Middle frontal gyrus (tissue), 1 donor: ENCODE data around the gene MYO10.

ENCODE experiments used
- DNase-seq: peaks from one replicate; pipeline ENCODE4 v3.0.0-alpha.2; 2015; ENCODE audit warnings: low spot score; ENCODE audit errors: extremely low spot score

Gene MYO10

GRCh38 chr5:16713386-16713928 lies 222.6 kb downstream of the MYO10 start:
- no peak for DNase-seq

- no peak for DNase-seq
These were observed 223.5 kb downstream of the MYO10 start for GRCh38 chr5:16712620-16713019.

- no peak for DNase-seq
These were observed 223.9 kb downstream of the MYO10 start for GRCh38 chr5:16712178-16712577.

GRCh38 chr5:16709691-16710433 lies 226.2 kb downstream of the MYO10 start:
- DNase-seq = no peak

GRCh38 chr5:16707869-16708192 lies 228.3 kb downstream of the MYO10 start:
- no peak for DNase-seq

GRCh38 chr5:16707168-16707868 lies 228.8 kb downstream of the MYO10 start:
- no peak for DNase-seq

- no peak for DNase-seq
These were observed 231.1 kb downstream of the MYO10 start for GRCh38 chr5:16704945-16705344.

- DNase-seq = no peak
These were observed 233.1 kb downstream of the MYO10 start for GRCh38 chr5:16702964-16703363.

GRCh38 chr5:16701134-16702099 lies 234.7 kb downstream of the MYO10 start:
- DNase-seq = no peak

GRCh38 chr5:16700081-16700480 lies 236.0 kb downstream of the MYO10 start:
- DNase-seq = no peak

- DNase-seq = no peak
These were observed 240.3 kb downstream of the MYO10 start for GRCh38 chr5:16695779-16696178.

GRCh38 chr5:16693879-16694278 lies 242.2 kb downstream of the MYO10 start:
- no peak for DNase-seq

GRCh38 chr5:16691731-16692130 lies 244.4 kb downstream of the MYO10 start:
- DNase-seq = no peak

- peak; percentile 32 for DNase-seq
These were observed 245.7 kb downstream of the MYO10 start for GRCh38 chr5:16690243-16690852.

- no peak for DNase-seq
These were observed 248.2 kb downstream of the MYO10 start for GRCh38 chr5:16687898-16688297.

GRCh38 chr5:16685069-16685468 lies 251.0 kb downstream of the MYO10 start:
- no peak for DNase-seq

GRCh38 chr5:16681876-16682275 lies 254.2 kb downstream of the MYO10 start:
- DNase-seq = no peak

GRCh38 chr5:16679863-16680262 lies 256.2 kb downstream of the MYO10 start:
- no peak for DNase-seq

GRCh38 chr5:16679190-16679589 lies 256.9 kb downstream of the MYO10 start:
- no peak for DNase-seq

- no peak for DNase-seq
These were observed 260.3 kb downstream of the MYO10 start for GRCh38 chr5:16675806-16676205.

GRCh38 chr5:16674750-16675149 lies 261.3 kb downstream of the MYO10 start:
- DNase-seq = no peak
